Sigmoid colon (tissue), 4 donors: ENCODE data around the gene HLF.

Source experiments
- CTCF ChIP-seq, 4 experiments: fragments of 450-650 bp in 3 of 4; fragments of 200-600 bp in 1 of 4; IDR thresholded peaks; one replicate each; pipeline ENCODE4 v1.5.1; 2016 to 2019; ENCODE audit warnings: antibody characterized with exemption in 4 of 4, mild to moderate bottlenecking in 3 of 4, moderate library complexity in 2 of 4
- EP300 ChIP-seq, 4 donors: sonication (generic); formaldehyde crosslinking; IDR thresholded peaks; one replicate each; pipeline ENCODE4 v1.6.1; 2017; ENCODE audit warnings: antibody characterized with exemption in 4 of 4
- POLR2A ChIP-seq, 2 donors: fragments of 450-650 bp; IDR thresholded peaks; one replicate each; pipeline ENCODE4 v1.6.1; 2016; ENCODE audit warnings: antibody characterized with exemption in 2 of 2, mild to moderate bottlenecking in 2 of 2, moderate library complexity in 2 of 2
- POLR2AphosphoS5 ChIP-seq, 4 donors: sonication (generic); formaldehyde crosslinking; IDR thresholded peaks; one replicate each; pipeline ENCODE4 v1.6.1; 2017; ENCODE audit warnings: antibody characterized with exemption in 4 of 4

GRCh38 chr17:55268649-55269480 lies 4.1 kb downstream of the HLF start:
- TF ChIP-seq CTCF (IDR thresholded peaks at IDR 0.05) (no peak), EP300 (IDR thresholded peaks at IDR 0.05) (no peak), POLR2AphosphoS5 (IDR thresholded peaks at IDR 0.05) (no peak), POLR2A (IDR thresholded peaks at IDR 0.05) (no peak)
